NOMO-1 treated with dmso at 0.1 percent for 144 hours (cell line): ENCODE measurements around the gene DDAH2.

Source experiments
- DNase-seq: peaks from one replicate; lab custom pipeline; 2025; ENCODE audit not compliant: unreplicated experiment; lab: John Stamatoyannopoulos, UW

DDAH2 gene

DNA sequence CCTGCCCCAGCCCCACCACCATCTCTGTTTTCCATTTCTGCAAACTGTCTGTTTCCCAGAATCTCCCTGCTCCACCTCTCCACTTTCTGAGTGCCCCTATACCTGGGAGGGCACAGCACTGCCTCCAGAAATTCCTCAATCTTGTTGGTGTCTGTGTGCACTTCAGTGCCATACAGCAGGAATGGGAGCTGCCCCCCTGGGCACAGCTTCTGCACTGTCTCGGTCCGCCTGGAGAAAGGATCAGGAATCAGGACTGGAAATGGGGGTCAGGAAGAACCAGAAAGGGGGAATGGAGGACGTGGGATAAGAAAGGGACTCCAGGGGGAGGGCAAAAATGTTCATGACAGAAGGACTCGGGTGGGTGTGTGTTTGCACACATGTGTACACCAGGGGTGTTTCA lies 4.6 kb upstream of the DDAH2 start:
- DNase-seq = no peak

GRCh38 chr6:31732029-31732428 lies 2.9 kb upstream of the DDAH2 start:
- no peak for DNase-seq

GRCh38 chr6:31730631-31731086 lies 1.6 kb upstream of the DDAH2 start:
- DNase-seq = no peak

DNA sequence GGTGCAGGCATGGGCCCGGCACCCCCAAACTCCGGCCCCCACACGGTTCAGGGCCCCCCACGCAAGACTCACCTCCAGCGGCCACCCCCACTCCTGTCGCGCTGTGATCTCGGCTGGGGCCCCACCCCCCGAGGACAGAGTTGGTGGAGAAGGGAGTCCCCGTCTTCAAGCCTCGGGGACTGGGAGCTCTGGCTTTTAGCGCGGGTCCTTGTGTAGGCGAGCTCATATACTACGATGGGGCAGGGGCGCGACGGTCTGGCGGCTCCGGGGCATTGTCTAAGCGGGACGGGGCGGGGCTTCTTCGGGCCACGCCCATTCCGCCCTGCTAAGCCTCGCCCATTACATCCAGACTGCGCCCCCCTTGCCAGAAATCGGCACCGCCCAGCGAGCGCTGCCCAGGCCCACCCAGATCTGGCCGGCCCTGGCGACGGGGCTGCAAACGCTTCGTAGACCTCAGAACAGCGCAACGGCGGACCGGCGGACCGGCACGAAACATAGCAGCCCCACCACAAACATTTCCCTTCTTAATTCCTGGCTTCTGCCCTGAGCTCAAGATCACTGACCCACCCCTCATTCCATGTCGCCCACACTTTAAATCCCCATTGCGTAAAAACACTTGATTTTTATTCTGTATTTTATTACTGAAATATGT lies 1.0 kb upstream of the DDAH2 start:
- peak; percentile 33 for DNase-seq

- DNase-seq = peak; percentile 64
Observed at GRCh38 chr6:31729515-31729978, 448 bp upstream of the DDAH2 start.

DNA sequence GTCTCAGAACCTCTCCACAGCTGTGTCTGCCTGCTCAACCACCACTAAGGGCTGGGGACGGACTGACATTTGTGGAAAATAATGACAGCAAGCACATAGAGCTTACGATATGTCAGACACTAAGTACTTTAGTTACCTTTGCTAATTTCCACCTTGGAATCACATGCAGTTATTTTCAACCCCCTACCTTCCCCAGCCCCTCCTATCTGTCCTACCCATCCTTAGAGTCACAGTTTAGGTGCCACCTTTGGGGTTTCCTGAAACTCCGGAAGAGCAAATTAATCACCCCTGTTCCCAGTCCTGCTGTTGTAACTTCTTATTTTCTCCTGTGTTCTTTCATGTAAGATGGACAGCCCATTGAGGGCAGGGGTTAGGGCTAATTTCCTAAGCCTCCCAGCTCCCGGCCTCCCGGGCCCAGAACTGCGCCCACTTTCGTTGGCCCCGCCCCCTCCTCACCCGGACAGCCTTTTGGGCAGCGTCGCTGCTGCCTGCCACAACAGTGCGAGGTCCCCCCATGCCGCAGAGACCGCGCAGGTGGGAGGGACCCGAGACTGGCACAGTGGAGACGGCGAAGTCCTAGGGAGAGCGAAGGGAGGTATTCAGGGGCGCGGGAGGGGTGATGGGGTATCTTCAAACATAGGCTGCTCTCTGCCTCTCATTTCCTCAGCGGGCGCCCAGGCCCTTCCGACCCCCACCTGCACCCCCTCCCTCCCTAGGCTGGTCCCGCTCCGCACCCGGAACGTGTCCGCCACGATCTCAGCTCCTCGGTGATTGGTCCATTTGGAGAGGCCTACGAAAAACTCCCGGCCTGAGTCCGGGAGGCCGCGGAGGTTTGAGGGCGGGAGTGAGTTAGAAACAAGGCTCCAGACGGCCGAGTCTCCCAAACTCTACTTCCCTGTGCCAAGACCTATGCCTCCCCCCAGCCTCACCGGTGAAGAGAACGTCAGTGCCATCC lies 1.1 kb downstream of the DDAH2 start:
- peak; percentile 69 for DNase-seq

DNA sequence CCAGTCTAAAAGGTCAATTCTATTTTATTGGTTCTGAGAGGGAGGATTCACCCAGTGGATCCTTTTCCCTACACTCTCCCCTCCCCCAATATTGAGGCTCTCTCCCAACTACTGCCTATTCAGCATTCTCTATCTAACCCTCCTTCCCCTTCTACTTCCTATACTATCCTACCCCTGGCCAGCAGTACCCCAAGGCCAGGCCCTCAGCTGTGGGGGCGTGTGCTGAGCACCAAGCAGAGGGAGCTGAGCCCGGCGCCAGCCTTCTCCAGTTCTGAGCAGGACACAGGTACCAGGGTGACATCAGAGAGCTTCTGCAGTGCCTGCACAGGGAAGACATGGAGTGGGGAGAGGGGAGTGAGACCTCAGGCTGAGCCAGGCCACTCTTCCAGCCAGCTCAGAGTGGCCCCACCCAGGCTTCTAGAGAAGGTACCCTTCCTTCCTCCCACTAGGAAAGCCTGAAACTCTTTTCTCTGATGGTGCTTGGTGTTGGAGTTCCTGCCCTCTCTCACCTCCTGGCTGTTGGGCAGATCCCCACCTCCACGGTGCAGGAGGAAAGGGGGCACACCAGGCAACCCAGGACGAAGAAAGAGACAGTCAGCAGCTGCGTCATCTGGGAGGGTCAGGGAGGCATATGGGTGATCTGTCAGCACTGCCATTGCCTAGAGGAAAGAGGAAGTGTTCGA lies 1.9 kb downstream of the DDAH2 start:
- no peak for DNase-seq

DNA sequence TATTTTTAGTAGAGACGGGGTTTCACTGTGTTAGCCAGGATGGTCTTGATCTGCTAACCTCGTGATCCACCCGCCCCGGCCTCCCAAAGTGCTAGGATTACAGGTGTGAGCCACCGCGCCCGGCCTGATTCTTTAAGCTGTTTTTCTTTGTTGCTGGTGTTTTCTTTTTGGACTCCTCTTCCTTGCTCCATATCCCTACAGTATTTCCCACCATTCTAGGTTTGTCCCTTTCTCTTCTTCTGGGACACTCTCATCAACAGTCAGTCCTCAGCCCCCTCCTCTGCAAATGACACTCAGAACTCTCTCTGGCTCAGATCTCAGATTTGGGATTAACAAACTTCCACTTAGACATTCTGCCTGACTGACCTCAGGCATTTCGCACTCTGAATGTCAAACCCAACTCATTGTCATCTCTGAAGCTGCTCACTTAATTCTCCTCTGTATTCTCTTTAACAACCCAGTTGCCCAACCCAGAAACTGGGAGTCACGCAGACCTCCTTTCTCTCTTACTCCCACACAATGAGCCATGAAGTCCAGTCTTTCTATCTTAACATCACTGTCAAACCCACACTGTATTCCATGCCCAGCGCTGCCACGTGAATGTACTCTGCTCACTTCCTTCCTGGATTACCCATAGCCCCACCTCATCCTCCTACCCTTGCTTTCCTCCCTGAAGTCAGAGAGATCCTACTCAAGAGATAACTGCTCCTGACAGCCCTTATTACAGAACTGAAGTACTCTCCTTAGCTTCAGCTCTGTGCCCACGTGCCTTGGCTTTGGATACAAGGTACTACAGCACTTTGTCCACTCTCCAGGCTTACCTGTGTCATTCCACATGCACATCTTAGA lies 3.4 kb downstream of the DDAH2 start:
- DNase-seq = no peak

DNA sequence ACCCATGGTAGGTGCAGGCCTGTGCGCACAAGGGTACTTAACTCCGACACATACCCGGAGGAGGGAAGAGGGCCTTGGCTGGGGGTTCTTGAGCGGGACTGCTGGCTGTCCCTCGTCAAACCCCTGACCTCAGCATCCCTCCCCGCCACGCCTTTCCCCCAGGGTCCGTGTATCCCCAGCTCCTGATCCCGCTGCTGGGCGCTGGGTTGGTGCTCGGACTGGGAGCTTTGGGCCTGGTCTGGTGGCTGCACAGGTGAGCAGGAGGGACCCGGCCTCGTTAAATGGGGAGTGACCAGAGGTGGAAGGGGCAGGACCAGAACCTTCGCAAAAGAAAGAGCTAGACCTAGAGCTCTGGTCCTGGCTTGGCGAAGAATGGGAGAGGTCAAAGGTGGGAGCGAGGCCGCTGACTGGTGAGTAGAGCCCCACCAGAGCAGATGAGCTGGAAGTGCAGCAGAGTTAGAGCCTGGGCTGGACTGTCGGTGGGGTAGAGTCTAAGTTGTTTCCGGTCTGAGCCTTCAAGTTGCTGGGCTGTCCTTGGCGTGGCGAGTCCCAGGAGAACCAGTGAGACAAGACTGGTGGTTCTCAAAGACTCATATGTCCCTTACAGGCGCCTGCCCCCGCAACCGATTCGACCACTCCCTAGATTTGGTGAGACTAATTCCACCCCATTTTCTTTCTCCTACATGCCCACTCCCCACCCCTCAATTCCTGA lies 5.0 kb downstream of the DDAH2 start:
- DNase-seq = no peak

- no peak for DNase-seq
Observed at GRCh38 chr6:31723245-31723979, 5.7 kb downstream of the DDAH2 start, which contains the start of gene MPIG6B. TSS of gene MPIG6B (plus strand) at chr6:31723373. CDS start at chr6:31723384, 11 bp downstream.

- no peak for DNase-seq
Observed at GRCh38 chr6:31722173-31722572, 6.9 kb downstream of the DDAH2 start.

- no peak for DNase-seq
Observed at GRCh38 chr6:31721351-31722020, 7.6 kb downstream of the DDAH2 start, which contains the start of gene LY6G6C. TSS of gene LY6G6C (minus strand) at chr6:31721746. CDS start at chr6:31721679, 67 bp downstream.

DNA sequence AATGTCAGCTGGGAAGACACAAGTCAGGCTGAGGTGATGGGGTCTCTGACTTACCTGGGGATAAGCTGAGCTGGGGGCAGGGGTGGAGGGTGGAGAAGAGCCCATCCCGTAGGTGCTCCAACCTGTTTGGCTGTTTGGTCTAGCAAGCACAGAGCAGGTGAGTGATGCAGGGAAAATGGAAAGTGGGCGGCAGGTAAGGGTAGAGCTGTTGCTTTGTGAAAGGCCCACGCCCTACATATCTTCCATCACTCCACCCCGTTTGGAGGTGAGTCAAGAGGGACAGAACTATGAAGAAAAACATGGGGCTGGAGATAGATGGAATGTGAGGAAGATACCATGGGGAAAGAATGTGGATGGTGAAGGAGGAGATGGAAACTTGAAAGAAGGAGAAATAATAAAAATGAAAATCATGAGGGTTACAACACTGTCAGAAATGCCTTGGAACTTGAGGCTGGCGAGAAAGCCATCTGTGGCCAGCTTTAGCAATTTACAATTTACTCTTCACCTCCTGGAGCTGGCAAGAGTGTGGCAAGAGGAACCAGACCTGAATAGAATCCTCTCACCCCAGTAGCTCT lies 8.8 kb downstream of the DDAH2 start:
- DNase-seq = no peak

GRCh38 chr6:31719001-31719400 lies 10.1 kb downstream of the DDAH2 start:
- DNase-seq = no peak

DNA sequence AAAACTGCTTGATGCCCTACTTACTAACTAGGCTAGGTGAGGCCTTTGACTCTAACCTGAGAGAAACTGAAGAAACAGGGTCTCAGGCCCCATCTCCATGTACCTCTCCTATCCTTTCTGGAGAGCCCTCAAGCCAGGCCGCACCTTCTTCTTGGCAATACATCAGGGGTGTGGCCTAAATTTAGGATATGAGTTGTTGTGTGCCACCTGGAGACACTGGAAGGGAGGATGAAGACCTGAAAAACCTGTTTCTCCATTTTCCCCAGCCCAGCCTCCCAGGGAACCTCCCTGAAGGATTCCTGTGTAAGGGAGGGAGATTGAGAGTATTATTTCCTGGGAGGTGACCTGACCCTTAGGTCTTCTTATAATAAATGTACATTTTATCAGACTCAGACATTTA lies 10.8 kb downstream of the DDAH2 start:
- no peak for DNase-seq

DNA sequence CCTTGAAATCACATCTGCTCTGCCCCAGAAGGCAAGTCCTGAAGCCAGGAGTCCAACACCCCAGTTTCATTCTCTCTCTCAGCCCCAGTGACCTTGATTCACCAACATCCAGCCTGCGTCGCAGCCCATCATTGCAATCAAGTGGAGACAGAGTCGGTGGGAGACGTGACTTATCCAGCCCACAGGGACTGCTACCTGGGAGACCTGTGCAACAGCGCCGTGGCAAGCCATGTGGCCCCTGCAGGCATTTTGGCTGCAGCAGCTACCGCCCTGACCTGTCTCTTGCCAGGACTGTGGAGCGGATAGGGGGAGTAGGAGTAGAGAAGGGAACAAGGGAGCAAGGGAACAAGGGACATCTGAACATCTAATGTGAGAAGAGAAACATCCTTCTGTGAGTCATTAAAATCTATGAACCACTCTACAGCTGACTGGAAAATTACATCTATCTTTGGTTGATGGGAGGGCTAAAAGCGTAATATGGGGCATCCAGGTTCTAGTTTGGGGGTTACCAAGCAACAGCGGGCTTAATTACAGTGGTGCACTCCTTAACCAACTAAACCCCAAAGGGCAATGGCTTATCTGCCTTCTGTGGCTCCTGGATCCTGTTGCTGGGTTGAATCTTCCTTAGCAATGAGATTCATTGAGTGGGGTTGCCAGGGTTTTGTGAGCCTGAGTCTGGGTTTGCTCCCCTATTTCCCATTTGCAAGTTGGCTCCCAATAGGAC lies 11.4 kb downstream of the DDAH2 start:
- DNase-seq = no peak
